GM19467 (cell line): ENCODE measurements around the gene KCNH1.

ENCODE experiments used
- ATAC-seq: cut with Tn5 transposase; IDR thresholded peaks from one replicate; pipeline ENCODE4 v1.9.1; 2021; ENCODE audit warnings: mild to moderate bottlenecking, moderate library complexity; ENCODE audit not compliant: unreplicated experiment

The KCNH1 gene

GRCh38 chr1:211133836-211134669 lies at the start of gene KCNH1:
TSS of gene KCNH1 (minus strand) at chr1:211134148. CDS start at chr1:211133945, 203 bp downstream.
- ATAC-seq: peak; percentile 93

GRCh38 chr1:211182746-211183145 lies 48.8 kb upstream of the KCNH1 start:
- no peak for ATAC-seq

GRCh38 chr1:211174375-211174774 lies 40.4 kb upstream of the KCNH1 start:
- ATAC-seq: no peak

GRCh38 chr1:211172657-211173056 lies 38.7 kb upstream of the KCNH1 start:
- no peak for ATAC-seq

GRCh38 chr1:211169353-211169752 lies 35.4 kb upstream of the KCNH1 start:
- no peak for ATAC-seq

GRCh38 chr1:211158866-211159265 lies 24.9 kb upstream of the KCNH1 start:
- no peak for ATAC-seq

- ATAC-seq: no peak
Observed at GRCh38 chr1:211155040-211155439, 21.1 kb upstream of the KCNH1 start.

- no peak for ATAC-seq
Observed at GRCh38 chr1:211153932-211154331, 20.0 kb upstream of the KCNH1 start.

GRCh38 chr1:211148366-211148765 lies 14.4 kb upstream of the KCNH1 start:
- ATAC-seq: no peak

GRCh38 chr1:211145944-211146343 lies 12.0 kb upstream of the KCNH1 start:
- no peak for ATAC-seq

GRCh38 chr1:211135342-211135950 lies 1.5 kb upstream of the KCNH1 start:
- ATAC-seq: no peak

- no peak for ATAC-seq
Observed at GRCh38 chr1:211133393-211133835, 534 bp downstream of the KCNH1 start.

- no peak for ATAC-seq
Observed at GRCh38 chr1:211132721-211133392, 1.1 kb downstream of the KCNH1 start.

GRCh38 chr1:211129776-211130175 lies 4.2 kb downstream of the KCNH1 start:
- ATAC-seq: no peak

- no peak for ATAC-seq
Observed at GRCh38 chr1:211127166-211127565, 6.8 kb downstream of the KCNH1 start.

- no peak for ATAC-seq
Observed at GRCh38 chr1:211126622-211127021, 7.3 kb downstream of the KCNH1 start.

GRCh38 chr1:211118407-211119102 lies 15.4 kb downstream of the KCNH1 start:
- ATAC-seq: no peak

GRCh38 chr1:211114446-211114845 lies 19.5 kb downstream of the KCNH1 start:
- ATAC-seq: no peak

GRCh38 chr1:211113566-211113965 lies 20.4 kb downstream of the KCNH1 start:
- no peak for ATAC-seq

- ATAC-seq: no peak
Observed at GRCh38 chr1:211111351-211111750, 22.6 kb downstream of the KCNH1 start.

GRCh38 chr1:211101481-211101880 lies 32.5 kb downstream of the KCNH1 start:
- no peak for ATAC-seq
